HepG2 (cell line): ENCODE results near the gene MATR3. TPM values are rescaled to one million over a fixed set of nuclear protein-coding genes. Genes with fewer than 3 reads are reported as not detected.

Source experiments
- E2F5 ChIP-seq: sonication (generic); formaldehyde crosslinking; conservative IDR thresholded peaks from 2 replicates; pipeline ENCODE4 v1.4.0; 2020; ENCODE audit warnings: missing genetic modification reagents
- ELF3 ChIP-seq: IDR thresholded peaks from 2 replicates; pipeline ENCODE4 v1.6.1; 2016; ENCODE audit warnings: missing genetic modification reagents, missing compliant biosample characterization
- EZH2 ChIP-seq: conservative IDR thresholded peaks from 2 replicates; pipeline ENCODE4 v1.6.1; 2012; ENCODE audit warnings: mild to moderate bottlenecking, low read depth, low read length, moderate library complexity
- FOXO4 ChIP-seq: sonication (generic); formaldehyde crosslinking; conservative IDR thresholded peaks from 2 replicates; pipeline ENCODE4 v1.8.1; 2023; ENCODE audit warnings: missing genetic modification reagents
- HINFP ChIP-seq: sonication (generic); formaldehyde crosslinking; IDR thresholded peaks from 2 replicates; pipeline ENCODE4 v1.4.0; 2020; ENCODE audit warnings: low read depth, mild to moderate bottlenecking, missing genetic modification reagents
- HMG20A ChIP-seq: IDR thresholded peaks from 2 replicates; pipeline ENCODE4 v1.6.1; 2016; ENCODE audit warnings: borderline replicate concordance
- HNF4G ChIP-seq, 2 experiments: sonication (generic) in 1 of 2; formaldehyde crosslinking in 1 of 2; IDR thresholded peaks; 2 replicates each; pipeline versions ENCODE4 v1.4.0 to v1.6.1; 2011 to 2020; ENCODE audit warnings: borderline replicate concordance in 2 of 2, low read depth in 2 of 2, mild to moderate bottlenecking in 2 of 2, low read length in 1 of 2, missing genetic modification reagents in 1 of 2, moderate library complexity in 1 of 2
- KLF6 ChIP-seq: IDR thresholded peaks from 2 replicates; pipeline ENCODE4 v1.8.0; 2016; ENCODE audit warnings: missing biosample characterization, missing genetic modification reagents
- NFE2 ChIP-seq: sonication (generic); formaldehyde crosslinking; IDR thresholded peaks from 2 replicates; pipeline ENCODE4 v1.4.0; 2020; ENCODE audit warnings: missing genetic modification reagents
- NR2C2 ChIP-seq: sonication (generic); formaldehyde crosslinking; IDR thresholded peaks from 2 replicates; pipeline ENCODE4 v1.4.0; 2020; ENCODE audit warnings: missing genetic modification reagents, mild to moderate bottlenecking, moderate library complexity, borderline replicate concordance
- NR3C1 ChIP-seq: sonication (generic); formaldehyde crosslinking; IDR thresholded peaks from 2 replicates; pipeline ENCODE4 v1.4.0; 2020; ENCODE audit warnings: missing genetic modification reagents
- NRL ChIP-seq: sonication (generic); formaldehyde crosslinking; IDR thresholded peaks from 2 replicates; pipeline ENCODE4 v1.5.0; 2020; ENCODE audit warnings: missing genetic modification reagents, mild to moderate bottlenecking, moderate library complexity, borderline replicate concordance
- TAF1 ChIP-seq: sonication (generic); formaldehyde crosslinking; IDR thresholded peaks from 2 replicates; pipeline ENCODE4 v1.4.0; 2020; ENCODE audit warnings: missing genetic modification reagents
- TMF1 ChIP-seq: sonication (generic); formaldehyde crosslinking; IDR thresholded peaks from 2 replicates; pipeline ENCODE4 v1.8.1; 2022; ENCODE audit warnings: low read depth, missing genetic modification reagents
- TOPORS ChIP-seq: sonication (generic); formaldehyde crosslinking; IDR thresholded peaks from 2 replicates; pipeline ENCODE4 v1.8.0; 2023; ENCODE audit warnings: mild to moderate bottlenecking, missing genetic modification reagents
- ZBTB7A ChIP-seq: sonication (generic); formaldehyde crosslinking; IDR thresholded peaks from 2 replicates; pipeline ENCODE4 v1.8.0; 2022; ENCODE audit warnings: mild to moderate bottlenecking, missing genetic modification reagents
- ZFP37 ChIP-seq: sonication (generic); formaldehyde crosslinking; IDR thresholded peaks from 2 replicates; pipeline ENCODE4 v1.4.0; 2020; ENCODE audit warnings: missing genetic modification reagents, borderline replicate concordance
- ZNF24 ChIP-seq: fragments of 450-650 bp; IDR thresholded peaks from 2 replicates; pipeline ENCODE4 v1.6.1; 2017; ENCODE audit warnings: antibody characterized with exemption, mild to moderate bottlenecking
- ZNF264 ChIP-seq: sonication (generic); formaldehyde crosslinking; IDR thresholded peaks from 2 replicates; pipeline ENCODE4 v1.4.0; 2020; ENCODE audit warnings: missing genetic modification reagents
- ZNF292 ChIP-seq: sonication (generic); formaldehyde crosslinking; IDR thresholded peaks from 2 replicates; pipeline ENCODE4 v1.8.1; 2022; ENCODE audit warnings: mild to moderate bottlenecking, low read depth, missing genetic modification reagents, borderline replicate concordance
- ZNF512 ChIP-seq: sonication (generic); formaldehyde crosslinking; IDR thresholded peaks from 2 replicates; pipeline ENCODE4 v1.4.0; 2020; ENCODE audit warnings: mild to moderate bottlenecking, missing genetic modification reagents
- ZNF644 ChIP-seq: IDR thresholded peaks from 2 replicates; pipeline ENCODE4 v1.6.1; 2016; ENCODE audit warnings: low read depth
- ZNF703 ChIP-seq: sonication (generic); formaldehyde crosslinking; IDR thresholded peaks from 2 replicates; pipeline ENCODE4 v1.5.1; 2020; ENCODE audit warnings: missing genetic modification reagents, mild to moderate bottlenecking, moderate library complexity, borderline replicate concordance
- ZNF788 ChIP-seq: sonication (generic); formaldehyde crosslinking; IDR thresholded peaks from 2 replicates; pipeline ENCODE4 v1.5.0; 2020; ENCODE audit warnings: mild to moderate bottlenecking, missing genetic modification reagents, borderline replicate concordance
- ZSCAN31 ChIP-seq: sonication (generic); formaldehyde crosslinking; IDR thresholded peaks from 2 replicates; pipeline ENCODE4 v1.5.0; 2020; ENCODE audit warnings: low read depth, mild to moderate bottlenecking, missing genetic modification reagents
- polyA plus RNA-seq, 8 experiments: library from polyadenylated mRNA; depleted of rRNA in 3 of 8; stranded (reverse) in 7 of 8; unstranded in 1 of 8; fragments of >200 nt; fragmentation: Illumina TruSeq in 4 of 8; extraction: Trizol in 4 of 8; gene quantifications; 2 replicates each; pipeline versions ENCODE4 v1.2.1 to v1.2.3, GENCODE V29; 2011 to 2016; ENCODE audit warnings: low read depth in 4 of 8, missing spikeins in 1 of 8, mixed read lengths in 1 of 8; ENCODE audit not compliant: insufficient read depth in 1 of 8
- total RNA-seq, 5 experiments: library from RNA; depleted of rRNA; stranded (reverse); fragments of >200 nt; fragmentation: Illumina TruSeq; extraction: Trizol; gene quantifications; 2 replicates each; pipeline ENCODE4 v1.2.3, GENCODE V29; 2016; ENCODE audit warnings: low read depth in 1 of 5

MATR3 gene
- total and polyA plus RNA-seq, 2 of the 13 experiments (the other 11 are each of a cell fraction or from before 2014, with no cell fraction given): 94.2 to 341 TPM

GRCh38 chr5:139341689-139342422 lies 48.3 kb downstream of the MATR3 start, which contains the start of gene PAIP2 (continued):
- TF ChIP-seq ZNF512 (CRISPR knock-in tag) (no peak), ZNF703 (CRISPR knock-in tag) (no peak), ZFP37 (peak; percentile 78; the same call in 1 of the 2 replicates), ZNF24 (no peak), TMF1 (CRISPR knock-in tag) (peak; percentile 79), FOXO4 (CRISPR knock-in tag) (no peak), HMG20A (peak; percentile 11; the same call in 1 of the 2 replicates), NRL (CRISPR knock-in tag) (peak; percentile 62; the same call in 1 of the 2 replicates), E2F5 (CRISPR knock-in tag) (no peak), NR3C1 (CRISPR knock-in tag) (no peak), KLF6 (peak; percentile 56; the same call in 1 of the 2 replicates), HINFP (peak; percentile 12; the same call in 1 of the 2 replicates), ZNF644 (CRISPR knock-in tag) (no peak), TAF1 (CRISPR knock-in tag) (peak; percentile 94), NR2C2 (CRISPR knock-in tag) (peak; percentile 64), NFE2 (CRISPR knock-in tag) (no peak), ZNF292 (no peak; the same call in 1 of the 2 replicates), ZSCAN31 (peak; percentile 56; the same call in 1 of the 2 replicates), EZH2 (no peak), HNF4G (IDR thresholded peaks at IDR 0.05; ENCODE audit: borderline replicate concordance, low read depth, low read length) (no peak; the same call in 1 of the 2 replicates), HNF4G (CRISPR knock-in tag; IDR thresholded peaks at IDR 0.05; ENCODE audit: borderline replicate concordance, low read depth) (0 out of 2 replicates have a peak, but pooled peaks have one; percentile 34), TOPORS (no peak), ZNF264 (CRISPR knock-in tag) (0 out of 2 replicates have a peak, but pooled peaks have one; percentile 45), ELF3 (CRISPR knock-in tag) (peak; percentile 47; the same call in 1 of the 2 replicates), ZBTB7A (CRISPR knock-in tag) (peak; percentile 77; the same call in 1 of the 2 replicates), ZNF788 (peak; percentile 39; the same call in 1 of the 2 replicates)
